SK-N-SH (cell line): ENCODE data around the gene MEA1. TPM values are rescaled to one million over a fixed set of nuclear protein-coding genes. Genes with fewer than 3 reads are reported as not detected.

Experiments
- CTCF ChIA-PET: fragments of 300-600, 350-600 bp; formaldehyde crosslinking; extraction: SDS; loops from one replicate; lab custom pipeline; 2021; lab: Yijun Ruan, JAX
- POLR2A ChIA-PET: fragments of 350-600 bp; sonication (Branson Sonifier 250); formaldehyde crosslinking; extraction: SDS; loops from one replicate; lab custom pipeline; 2020; ENCODE audit warnings: antibody characterized with exemption, inconsistent platforms; lab: Yijun Ruan, JAX
- DNase-seq: peaks from one replicate; pipeline ENCODE4 v3.0.0; 2012
- H2AFZ ChIP-seq: fragments of 200-600 bp; sonication (generic); 2 replicates; pipeline ENCODE4 v1.8.1; 2016; ENCODE audit warnings: antibody characterized with exemption, mild to moderate bottlenecking, low read depth
- H3F3A ChIP-seq: fragments of 200-600 bp; sonication (generic); replicated peaks from 2 replicates; pipeline ENCODE3; 2016; ENCODE audit warnings: antibody characterized with exemption, mild to moderate bottlenecking; ENCODE audit not compliant: insufficient read depth
- H3K27ac ChIP-seq, 2 experiments: fragments of 200-500 bp in 1 of 2; fragments of 200-600 bp in 1 of 2; sonication (Bioruptor generic) in 1 of 2; sonication (generic), shearing (Covaris generic) in 1 of 2; 2 replicates each; pipeline versions ENCODE4 v1.5.1 to v1.6.1; 2014 to 2016; ENCODE audit warnings: low read depth in 2 of 2, inconsistent platforms in 1 of 2, low read length in 1 of 2, mild to moderate bottlenecking in 1 of 2, mixed read lengths in 1 of 2
- H3K27me3 ChIP-seq: fragments of 200-600 bp; sonication (generic), shearing (Covaris generic); 2 replicates; pipeline ENCODE4 v1.6.1; 2016; ENCODE audit warnings: mixed run types; ENCODE audit not compliant: insufficient read depth
- H3K36me3 ChIP-seq, 2 experiments: fragments of 200-500 bp in 1 of 2; fragments of 200-600 bp in 1 of 2; sonication (Bioruptor generic) in 1 of 2; sonication (generic) in 1 of 2; replicated peaks in 1 of 2; 2 replicates each; pipeline versions ENCODE3 to v1.5.1; 2014 to 2016; ENCODE audit warnings: low read length in 1 of 2, mild to moderate bottlenecking in 1 of 2; ENCODE audit not compliant: insufficient read depth in 2 of 2, control insufficient read depth in 1 of 2
- H3K4me1 ChIP-seq, 2 experiments: fragments of 200-500 bp in 1 of 2; fragments of 200-600 bp in 1 of 2; sonication (Bioruptor generic) in 1 of 2; sonication (generic), shearing (Covaris generic) in 1 of 2; 2 replicates each; pipeline versions ENCODE4 v1.5.1 to v1.6.1; 2014 to 2016; ENCODE audit warnings: low read depth in 1 of 2, low read length in 1 of 2, mixed run types in 1 of 2; ENCODE audit not compliant: insufficient read depth in 2 of 2, control insufficient read depth in 1 of 2
- H3K4me2 ChIP-seq: fragments of 200-600 bp; sonication (generic), shearing (Covaris generic); 2 replicates; pipeline ENCODE4 v1.6.1; 2017; ENCODE audit warnings: mixed run types
- H3K4me3 ChIP-seq, 2 experiments: fragments of 200-500 bp in 1 of 2; fragments of 200-600 bp in 1 of 2; sonication (Bioruptor generic) in 1 of 2; sonication (generic), shearing (Covaris generic) in 1 of 2; 2 replicates each; pipeline versions ENCODE4 v1.5.1 to v1.8.1; 2014 to 2016; ENCODE audit warnings: low read depth in 2 of 2, inconsistent platforms in 1 of 2, low read length in 1 of 2, mild to moderate bottlenecking in 1 of 2, mixed read lengths in 1 of 2, moderate library complexity in 1 of 2
- H3K79me2 ChIP-seq: fragments of 200-600 bp; sonication (generic); 2 replicates; pipeline ENCODE4 v1.8.1; 2017; ENCODE audit warnings: mild to moderate bottlenecking; ENCODE audit not compliant: insufficient read depth
- H3K9ac ChIP-seq: fragments of 200-600 bp; sonication (generic); 2 replicates; pipeline ENCODE4 v1.6.1; 2017; ENCODE audit warnings: mixed run types
- H3K9me2 ChIP-seq: fragments of 200-600 bp; sonication (generic); 2 replicates; pipeline ENCODE4 v1.6.1; 2017; ENCODE audit warnings: mixed run types
- H3K9me3 ChIP-seq: fragments of 200-600 bp; sonication (generic); 2 replicates; pipeline ENCODE4 v1.6.1; 2017; ENCODE audit warnings: mixed run types, mild to moderate bottlenecking, moderate library complexity
- H4K20me1 ChIP-seq: fragments of 200-600 bp; sonication (generic); 2 replicates; pipeline ENCODE4 v1.6.1; 2017; ENCODE audit warnings: mild to moderate bottlenecking, mixed run types; ENCODE audit not compliant: insufficient read depth
- CHD2 ChIP-seq: fragments of 150-350 bp; IDR thresholded peaks from 2 replicates; pipeline ENCODE4 v1.6.1; 2018; ENCODE audit warnings: low read length; ENCODE audit not compliant: partially characterized antibody
- FOSL2 ChIP-seq: IDR thresholded peaks from 2 replicates; pipeline ENCODE4 v1.4.0; 2012; ENCODE audit warnings: low read depth, mild to moderate bottlenecking, moderate library complexity, borderline replicate concordance
- GABPA ChIP-seq: IDR thresholded peaks from 2 replicates; pipeline ENCODE4 v1.4.0; 2012; ENCODE audit warnings: low read depth, mild to moderate bottlenecking
- JUND ChIP-seq: IDR thresholded peaks from 2 replicates; pipeline ENCODE4 v1.4.0; 2012
- PBX3 ChIP-seq: IDR thresholded peaks from 2 replicates; pipeline ENCODE4; 2012
- SIN3A ChIP-seq: IDR thresholded peaks from 2 replicates; pipeline ENCODE4 v1.6.1; 2012; ENCODE audit warnings: low read depth, mild to moderate bottlenecking, low read length, moderate library complexity, borderline replicate concordance
- ZBTB33 ChIP-seq: IDR thresholded peaks from 2 replicates; pipeline ENCODE4 v1.4.0; 2012; ENCODE audit warnings: low read depth, borderline replicate concordance
- WGBS: methylation state at CpG from one replicate; pipeline ENCODE4 v1.1.6; 2017; ENCODE audit warnings: low lambda C conversion rate; 5-methylcytosine and 5-hydroxymethylcytosine counted together
- polyA plus RNA-seq, 3 experiments: library from polyadenylated mRNA; depleted of rRNA; stranded (reverse); fragments of >200 nt; gene quantifications; 2 replicates each; pipeline ENCODE4 v1.2.3, GENCODE V29; 2012
- TF ChIP-seq, protein P1 (sequence below): fragments of 150-350 bp; IDR thresholded peaks from 2 replicates; pipeline ENCODE4 v1.6.1; 2016; ENCODE audit warnings: mild to moderate bottlenecking, low read depth, low read length

The MEA1 gene
- polyA plus RNA-seq, 1 of the 3 experiments (the other 2 are of a cell fraction) = 171 TPM

DNA sequence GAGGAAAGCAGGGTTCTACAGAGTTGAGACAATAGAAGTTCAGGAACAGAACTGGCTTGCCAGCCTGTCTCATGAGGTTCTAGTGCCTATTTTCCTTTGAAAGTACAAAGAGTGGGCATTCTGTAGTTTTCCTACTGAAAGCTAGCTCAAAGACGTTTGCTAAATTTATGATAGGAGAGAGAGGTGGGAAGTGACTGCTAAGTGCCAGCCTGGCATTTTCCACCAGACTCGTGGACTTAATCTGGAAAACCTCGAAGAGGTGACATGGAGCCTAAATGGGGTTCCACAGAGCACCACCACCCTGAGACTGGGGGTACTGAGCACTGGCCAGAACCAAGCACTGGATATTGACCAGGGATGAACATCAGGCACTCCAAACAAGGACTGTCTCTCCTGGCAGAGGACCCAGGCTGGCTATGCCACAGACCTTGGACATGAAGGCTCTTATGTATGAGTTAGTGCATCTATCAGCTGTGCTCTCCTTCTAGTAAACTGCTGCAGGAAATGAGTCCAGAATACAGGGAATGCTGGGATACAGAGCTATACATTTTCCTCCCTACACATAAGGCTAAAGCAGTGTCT lies 41.9 kb downstream of the MEA1 start (continued):
- TF ChIP-seq CHD2 (no peak), GABPA (no peak)
- TF ChIP-seq, protein P1, sequence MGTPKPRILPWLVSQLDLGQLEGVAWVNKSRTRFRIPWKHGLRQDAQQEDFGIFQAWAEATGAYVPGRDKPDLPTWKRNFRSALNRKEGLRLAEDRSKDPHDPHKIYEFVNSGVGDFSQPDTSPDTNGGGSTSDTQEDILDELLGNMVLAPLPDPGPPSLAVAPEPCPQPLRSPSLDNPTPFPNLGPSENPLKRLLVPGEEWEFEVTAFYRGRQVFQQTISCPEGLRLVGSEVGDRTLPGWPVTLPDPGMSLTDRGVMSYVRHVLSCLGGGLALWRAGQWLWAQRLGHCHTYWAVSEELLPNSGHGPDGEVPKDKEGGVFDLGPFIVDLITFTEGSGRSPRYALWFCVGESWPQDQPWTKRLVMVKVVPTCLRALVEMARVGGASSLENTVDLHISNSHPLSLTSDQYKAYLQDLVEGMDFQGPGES = no peak

DNA sequence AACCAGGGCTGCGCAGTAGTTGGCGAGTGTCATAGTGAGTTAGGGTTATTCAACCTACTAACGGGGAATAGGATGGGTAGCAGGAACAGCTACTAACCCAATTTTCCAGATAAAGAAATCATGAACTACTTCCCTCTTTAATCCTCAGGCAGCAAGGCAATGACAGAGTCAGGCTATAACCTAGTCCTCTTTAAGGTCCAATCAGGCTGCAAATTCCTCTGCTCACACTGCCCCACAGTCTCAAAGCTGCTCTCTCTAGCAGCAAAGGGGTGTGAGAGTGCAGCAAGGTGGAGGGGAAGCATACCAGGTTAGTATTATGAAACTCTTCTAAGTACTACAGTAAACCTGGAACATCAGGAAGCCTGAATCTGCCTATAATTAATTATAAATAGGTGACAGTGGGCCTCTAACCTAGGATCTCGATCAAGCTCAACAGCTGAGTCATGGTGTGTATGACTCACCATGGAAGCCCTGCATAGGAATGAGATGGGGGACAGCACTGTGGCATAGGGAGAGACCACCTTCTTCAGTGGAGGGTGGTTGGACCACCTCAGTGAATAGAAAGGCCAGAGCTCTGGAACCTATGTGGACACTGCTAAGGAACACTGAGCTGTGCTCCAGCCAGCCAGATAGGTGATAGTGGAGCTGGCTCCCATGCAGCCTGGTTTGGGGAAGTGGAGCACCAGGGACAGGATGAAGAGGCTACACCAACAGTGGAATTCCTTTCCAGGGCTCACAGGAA lies 42.7 kb downstream of the MEA1 start:
- no peaks in the 10 kb centered on the region for H3K9me2 ChIP-seq
- 77% methylated on average over 4 of the region's 4 CpGs for WGBS
- DNase-seq = no peak
- peak overlapping the region in 1 of 2 experiments; percentile 44; a peak in 2 of 4 replicates for H3K27ac ChIP-seq
- H3K4me1 ChIP-seq = peaks cover 0 to 9% of the 10 kb centered on the region in 2 experiments; a peak in 3 of 4 replicates
- no peaks in the 10 kb centered on the region for H4K20me1 ChIP-seq
- ChIA-PET CTCF (interaction anchor here (1.2 to 1.7 kb wide), 2 partner anchors 8 to 72 kb away, joined by 4 to 5 read pairs; partner anchors contain the start of gene PEX6), POLR2A (interaction anchor here (0.9 to 1.5 kb wide), 3 partner anchors 8 to 43 kb away, joined by 3 to 5 read pairs (median 5); partner anchors contain the start of genes KLHDC3, MEA1 and PEX6)
- H3K9me3 ChIP-seq = no peaks in the 10 kb centered on the region
- H3K4me3 ChIP-seq = no peak overlapping the region
- H3K27me3 ChIP-seq = no peaks in the 10 kb centered on the region
- H3F3A ChIP-seq = peaks cover 10% of the 10 kb centered on the region
- H3K9ac ChIP-seq = no peak overlapping the region
- TF ChIP-seq ZBTB33 (no peak), SIN3A (no peak), FOSL2 (peak; percentile 63), JUND (peak; percentile 67), PBX3 (peak; percentile 31; the same call in 1 of the 2 replicates)
- peaks cover 11% of the 10 kb centered on the region for H3K79me2 ChIP-seq
- no peak overlapping the region for H2AFZ ChIP-seq
- no peak overlapping the region for H3K4me2 ChIP-seq
- H3K36me3 ChIP-seq = peaks cover 0 to 22% of the 10 kb centered on the region in 2 experiments
